Left forelimb (tissue), 1 donor: ENCODE data around the gene FRMPD1.

Experiments
- DNase-seq: peaks from one replicate; pipeline ENCODE4 v3.0.0-alpha.2; 2018; ENCODE audit warnings: low spot score

The FRMPD1 gene

GRCh38 chr9:37776328-37776727 is 125.6 kb downstream of the FRMPD1 start:
- no peak for DNase-seq

- DNase-seq: no peak
Measured at GRCh38 chr9:37778534-37778933, 127.8 kb downstream of the FRMPD1 start.

- no peak for DNase-seq
Measured at GRCh38 chr9:37784291-37784615, 133.5 kb downstream of the FRMPD1 start.

- peak; percentile 93 for DNase-seq
Measured at GRCh38 chr9:37784616-37785483, 134.1 kb downstream of the FRMPD1 start, which contains the start of gene EXOSC3. TSS of gene EXOSC3 (minus strand) at chr9:37785064. CDS start at chr9:37785044, 20 bp downstream.

- no peak for DNase-seq
Measured at GRCh38 chr9:37787059-37787458, 136.3 kb downstream of the FRMPD1 start.

- no peak for DNase-seq
Measured at GRCh38 chr9:37788332-37788731, 137.6 kb downstream of the FRMPD1 start.

GRCh38 chr9:37790096-37790495 is 139.3 kb downstream of the FRMPD1 start:
- DNase-seq: no peak

- no peak for DNase-seq
Measured at GRCh38 chr9:37792122-37792521, 141.4 kb downstream of the FRMPD1 start.

- DNase-seq: no peak
Measured at GRCh38 chr9:37796232-37796631, 145.5 kb downstream of the FRMPD1 start.
